ENCODE data around the gene CCDC92.

- TF ChIP-seq POLR2AphosphoS5 (IDR thresholded peaks at IDR 0.05; ENCODE audit: low read depth, low read length) (no peak), REST (IDR thresholded peaks at IDR 0.05; ENCODE audit: insufficient read depth in 1 of 2, low read depth in 2 of 2, low read length in 2 of 2) (no peak), TAF1 (IDR thresholded peaks at IDR 0.05; ENCODE audit: borderline replicate concordance, insufficient read depth, low read length) (no peak), FOXP2 (optimal IDR thresholded peaks at IDR 0.05; ENCODE audit: borderline replicate concordance, extremely low read depth, extremely low read length, insufficient read depth) (no peak)
These were observed 65.8 kb downstream of the CCDC92 start for GRCh38 chr12:123906711-123907420.

Data from PFSK-1 (cell line).